ENCODE measurements around the gene SLC2A13. TPM values are rescaled to one million over a fixed set of nuclear protein-coding genes. Genes with fewer than 3 reads are reported as not detected.

SLC2A13 gene
- total RNA-seq, 1 experiment from 2014 or later = 7.0 TPM

GRCh38 chr12:40117818-40118217 is 11.9 kb upstream of the SLC2A13 start:
- H3K18ac ChIP-seq (ENCODE audit: insufficient read length, low read depth, low read length) = no peak overlapping the region
- no peak overlapping the region for H3K14ac ChIP-seq (ENCODE audit: insufficient read depth, low read length)
- H2BK20ac ChIP-seq (ENCODE audit: low read depth, low read length, poor library complexity, severe bottlenecking) = no peak overlapping the region
- H4K20me1 ChIP-seq (ENCODE audit: control insufficient read depth, insufficient read depth, insufficient read length) = no peaks in the 10 kb centered on the region
- H2BK120ac ChIP-seq (ENCODE audit: low read depth, low read length, poor library complexity, severe bottlenecking) = no peak overlapping the region
- H3K23ac ChIP-seq (ENCODE audit: insufficient read length, low read depth, low read length) = no peak overlapping the region
- no peaks in the 10 kb centered on the region for H3K79me2 ChIP-seq (ENCODE audit: insufficient read depth, low read length)
- H2AFZ ChIP-seq (ENCODE audit: low read length) = no peak overlapping the region
- TF ChIP-seq CTCF (conservative IDR thresholded peaks at IDR 0.05) = no peak
- no CpG with 5 or more reads among the region's 3 CpGs for WGBS (ENCODE audit: extremely low coverage, insufficient read length, low lambda C conversion rate)
- no peaks in the 10 kb centered on the region for H3K9me3 Mint-ChIP-seq
- DNase-seq = no peak
- no peaks in the 10 kb centered on the region for H3K4me1 Mint-ChIP-seq
- no peak overlapping the region for H4K91ac ChIP-seq (ENCODE audit: insufficient read length, low read depth, low read length)
- no peak overlapping the region for H3K4ac ChIP-seq (ENCODE audit: low read depth, low read length)
- no peak overlapping the region for H3T11ph ChIP-seq (ENCODE audit: low read length)
- no peak overlapping the region for H3K4me2 ChIP-seq (ENCODE audit: insufficient read depth, insufficient read length, low read length)
- no peaks in the 10 kb centered on the region for H3K27me3 ChIP-seq (ENCODE audit: insufficient read depth, low read length)
- no peaks in the 10 kb centered on the region for H3K79me1 ChIP-seq (ENCODE audit: insufficient read depth, low read depth, low read length, poor library complexity, severe bottlenecking)
- no peaks in the 10 kb centered on the region for H3K4me1 ChIP-seq (ENCODE audit: insufficient read depth, low read length)
- H3K56ac ChIP-seq (ENCODE audit: insufficient read length, low read depth, low read length) = no peak overlapping the region
- H2AK5ac ChIP-seq (ENCODE audit: insufficient read length, low read length) = no peak overlapping the region
- no peak overlapping the region for H3K27ac ChIP-seq (ENCODE audit: insufficient read length, low read depth, low read length)
- H3K9me3 ChIP-seq (ENCODE audit: control insufficient read depth, low read depth, low read length) = no peaks in the 10 kb centered on the region
- no peak overlapping the region for H3K4me3 Mint-ChIP-seq
- H3K36me3 Mint-ChIP-seq (ENCODE audit: insufficient read depth in 1 of 3, low read depth in 3 of 3) = no peaks in the 10 kb centered on the region
- no peak overlapping the region for H2BK5ac ChIP-seq (ENCODE audit: insufficient read length, low read length)
- H2BK15ac ChIP-seq (ENCODE audit: low read depth, low read length) = no peak overlapping the region
- no peaks in the 10 kb centered on the region for H3K23me2 ChIP-seq (ENCODE audit: insufficient read length, low read depth, low read length, poor library complexity, severe bottlenecking)
- H4K8ac ChIP-seq (replicated peaks; ENCODE audit: insufficient read length, low read depth, low read length) = no peak overlapping the region
- no peak overlapping the region for H4K5ac ChIP-seq (ENCODE audit: insufficient read length, low read depth, low read length)
- no peak overlapping the region for H3K9ac ChIP-seq (ENCODE audit: extremely low read depth, insufficient read length, low read length)
- H3K27ac Mint-ChIP-seq = no peak overlapping the region
- H3K27me3 Mint-ChIP-seq (ENCODE audit: low read depth) = no peaks in the 10 kb centered on the region
- no peak overlapping the region for H2BK12ac ChIP-seq (ENCODE audit: insufficient read length, low read depth, low read length)
